ENCODE measurements around the gene CFAP73.

- TF ChIP-seq CTCF (IDR thresholded peaks at IDR 0.05) (no peak), POLR2A (IDR thresholded peaks at IDR 0.05) (no peak), EP300 (IDR thresholded peaks at IDR 0.05) (no peak)
Observed at GRCh38 chr12:113099764-113100163, 49.8 kb upstream of the CFAP73 start.
